Spleen (tissue), 7 donors: Measurements from ENCODE around the gene HERPUD1.

Experiments
- POLR2A ChIP-seq, 3 donors: fragments of 450-650 bp; IDR thresholded peaks; one replicate each; pipeline ENCODE4 v1.5.1; 2017; ENCODE audit warnings: antibody characterized with exemption in 3 of 3, mild to moderate bottlenecking in 1 of 3
- POLR2AphosphoS5 ChIP-seq, 3 donors: sonication (generic); formaldehyde crosslinking; IDR thresholded peaks; one replicate each; pipeline ENCODE4 v1.5.1; 2017; ENCODE audit warnings: antibody characterized with exemption in 3 of 3
- TF ChIP-seq, protein P1 (sequence below), 11 experiments: fragments of 200-600 bp in 7 of 11; fragments of 450-650 bp in 4 of 11; sonication (generic) in 4 of 11; IDR thresholded peaks in 8 of 11; conservative IDR thresholded peaks in 3 of 11; 1 replicate in 7 of 11; 2 replicates in 4 of 11; pipeline versions ENCODE4 v1.4.0 to v1.8.0; 2016 to 2021; ENCODE audit warnings: antibody characterized with exemption in 11 of 11, inconsistent platforms in 4 of 11, mild to moderate bottlenecking in 1 of 11
- donor health status: DM: no; HTN: no; CAD: no; lungs with moderate emphysema.
- donor health status: DM: no; HTN: no; CAD: no.
- donor health status: DM: no; HTN: no; CAD: no.

DNA sequence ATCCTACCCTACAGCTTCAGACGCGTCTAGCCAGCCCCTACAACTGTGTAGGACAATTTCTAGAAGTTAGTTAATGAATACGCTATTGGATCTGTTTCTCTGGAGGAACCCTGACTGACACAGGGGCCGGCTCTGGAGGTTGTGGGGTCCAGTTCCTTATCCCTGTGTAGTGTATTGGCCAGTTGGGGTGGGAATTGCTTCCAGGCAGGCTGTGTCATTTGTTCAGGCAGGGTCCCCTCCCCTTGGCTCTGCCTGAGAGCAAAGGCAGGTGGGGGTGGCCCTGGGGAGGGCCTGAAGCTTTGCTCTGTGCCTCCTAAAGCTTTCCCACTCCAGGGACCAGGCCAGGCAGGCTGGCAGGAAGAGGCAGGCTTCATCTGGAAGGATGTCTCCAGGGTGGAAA is 18.1 kb downstream of the HERPUD1 start:
- TF ChIP-seq, protein P1, sequence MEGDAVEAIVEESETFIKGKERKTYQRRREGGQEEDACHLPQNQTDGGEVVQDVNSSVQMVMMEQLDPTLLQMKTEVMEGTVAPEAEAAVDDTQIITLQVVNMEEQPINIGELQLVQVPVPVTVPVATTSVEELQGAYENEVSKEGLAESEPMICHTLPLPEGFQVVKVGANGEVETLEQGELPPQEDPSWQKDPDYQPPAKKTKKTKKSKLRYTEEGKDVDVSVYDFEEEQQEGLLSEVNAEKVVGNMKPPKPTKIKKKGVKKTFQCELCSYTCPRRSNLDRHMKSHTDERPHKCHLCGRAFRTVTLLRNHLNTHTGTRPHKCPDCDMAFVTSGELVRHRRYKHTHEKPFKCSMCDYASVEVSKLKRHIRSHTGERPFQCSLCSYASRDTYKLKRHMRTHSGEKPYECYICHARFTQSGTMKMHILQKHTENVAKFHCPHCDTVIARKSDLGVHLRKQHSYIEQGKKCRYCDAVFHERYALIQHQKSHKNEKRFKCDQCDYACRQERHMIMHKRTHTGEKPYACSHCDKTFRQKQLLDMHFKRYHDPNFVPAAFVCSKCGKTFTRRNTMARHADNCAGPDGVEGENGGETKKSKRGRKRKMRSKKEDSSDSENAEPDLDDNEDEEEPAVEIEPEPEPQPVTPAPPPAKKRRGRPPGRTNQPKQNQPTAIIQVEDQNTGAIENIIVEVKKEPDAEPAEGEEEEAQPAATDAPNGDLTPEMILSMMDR (IDR thresholded peaks at IDR 0.05 in 8 of 11, conservative IDR thresholded peaks at IDR 0.05 in 3 of 11) = no peak
- TF ChIP-seq POLR2AphosphoS5 (IDR thresholded peaks at IDR 0.05) (peak; percentile 5 to 39 (median 23)), POLR2A (IDR thresholded peaks at IDR 0.05) (no peak)
